H1 (cell line): ENCODE results near the gene RBM38. TPM values are rescaled to one million over a fixed set of nuclear protein-coding genes. Genes with fewer than 3 reads are reported as not detected.

Experiments
- CBX8 ChIP-seq: fragments of 300-800, 300-1000 bp; sonication (generic); IDR thresholded peaks from 2 replicates; pipeline ENCODE4 v1.7.1; 2016; ENCODE audit warnings: low read depth, low read length, borderline replicate concordance
- EP300 ChIP-seq, 2 experiments: IDR thresholded peaks; 1 replicate in 1 of 2; 2 replicates in 1 of 2; pipeline ENCODE4 v1.6.1; 2011 to 2012; ENCODE audit warnings: low read depth in 2 of 2, low read length in 2 of 2, mild to moderate bottlenecking in 2 of 2, borderline replicate concordance in 1 of 2, inconsistent platforms in 1 of 2, moderate library complexity in 1 of 2
- MAFK ChIP-seq: IDR thresholded peaks from 2 replicates; pipeline ENCODE4 v1.6.1; 2012; ENCODE audit warnings: low read depth, mild to moderate bottlenecking, improper control_type of control experiment, low read length
- PHF8 ChIP-seq: fragments of 200-600 bp; sonication (generic); conservative IDR thresholded peaks from 2 replicates; pipeline ENCODE4 v1.7.1; 2012; ENCODE audit warnings: low read depth, mild to moderate bottlenecking, inconsistent platforms, low read length, moderate library complexity
- RXRA ChIP-seq: IDR thresholded peaks from 2 replicates; pipeline ENCODE4 v1.6.1; 2011; ENCODE audit warnings: low read depth, mild to moderate bottlenecking, low read length, moderate library complexity; ENCODE audit not compliant: insufficient read depth
- polyA plus RNA-seq, 7 experiments: library from polyadenylated mRNA; depleted of rRNA in 3 of 7; stranded (reverse) in 5 of 7; unstranded in 2 of 7; fragments of >200 nt in 5 of 7; fragments of 200-250 nt in 2 of 7; gene quantifications; 1 replicate in 5 of 7; 2 replicates in 1 of 7; 4 replicates in 1 of 7; pipeline versions ENCODE4 v1.2.1 to v1.2.3, GENCODE V29; 2011 to 2013; ENCODE audit warnings: missing spikeins in 2 of 7, mixed read lengths in 2 of 7
- total RNA-seq: library from RNA; stranded (reverse); fragmentation: NEBNext Ultra II Directional; extraction: Animal tissue kit (Norgen Biotek cat#: 25700); gene quantifications from 2 replicates; pipeline ENCODE4 v1.2.1, GENCODE V29; 2021

RBM38 gene
- total and polyA plus RNA-seq, 2 of the 8 experiments (the other 6 are each of a cell fraction or from before 2014, with no cell fraction given), result 57.7 to 109 TPM

DNA sequence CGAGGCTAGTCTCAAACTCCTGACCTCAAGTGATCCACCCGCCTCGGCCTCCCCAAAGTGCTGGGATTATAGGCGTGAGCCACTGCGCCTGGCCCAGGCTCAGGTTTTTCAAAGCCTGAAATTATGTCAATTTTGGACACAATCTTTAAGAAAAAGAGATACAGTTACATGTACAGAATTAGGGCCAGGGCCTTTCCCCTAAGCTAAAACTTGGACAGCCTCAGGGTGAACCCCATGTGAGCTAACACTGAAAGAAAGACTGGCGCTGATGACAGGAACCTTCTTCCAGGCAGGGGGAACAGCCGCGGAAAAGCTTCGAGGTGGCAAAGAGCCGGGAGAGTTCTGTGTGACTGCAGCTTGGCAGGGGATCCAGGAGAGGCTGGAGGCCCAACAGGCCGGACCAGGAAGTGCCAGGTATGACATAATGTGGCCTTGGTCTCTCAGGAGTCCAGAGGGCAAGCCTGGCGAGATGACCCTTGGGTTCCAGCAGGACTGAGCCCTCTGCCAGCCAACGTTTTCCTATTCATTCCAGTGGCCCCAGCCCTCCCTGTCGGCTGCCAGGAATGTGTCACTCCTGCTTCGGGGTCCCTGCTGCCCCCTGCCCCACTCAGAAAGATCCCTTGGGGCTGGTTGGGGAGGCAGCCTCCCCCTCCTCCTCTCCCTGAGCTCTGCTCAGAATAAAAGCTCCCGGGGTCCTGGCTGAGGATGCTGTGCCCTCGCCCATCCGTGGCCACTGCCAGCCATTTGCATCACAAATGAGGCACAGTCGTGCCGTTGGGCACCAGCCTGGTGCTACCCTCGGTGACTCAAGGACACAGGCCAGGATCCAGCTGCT is 37.3 kb downstream of the RBM38 start (continued):
- TF ChIP-seq MAFK, result no peak
- no peak for TF ChIP-seq EP300 (IDR thresholded peaks at IDR 0.05; ENCODE audit: borderline replicate concordance in 1 of 2, low read depth in 2 of 2, low read length in 2 of 2)
- no peak for TF ChIP-seq PHF8
- no peak for TF ChIP-seq RXRA
- TF ChIP-seq CBX8, result no peak
